ENCODE measurements around the gene CAMSAP1. TPM values are rescaled to one million over a fixed set of nuclear protein-coding genes. Genes with fewer than 3 reads are reported as not detected.

The CAMSAP1 gene
- total and polyA plus RNA-seq, 9 of the 15 experiments (the other 6 are each of a cell fraction or from before 2014, with no cell fraction given) = 1.5 to 28.8 (median 14.3) TPM

- TF ChIP-seq CXXC5 (CRISPR knock-in tag; IDR thresholded peaks at IDR 0.05) (no peak), ZNF551 (CRISPR knock-in tag; IDR thresholded peaks at IDR 0.05) (no peak), CAMTA2 (CRISPR knock-in tag; conservative IDR thresholded peaks at IDR 0.05) (no peak), ZNF668 (CRISPR knock-in tag; IDR thresholded peaks at IDR 0.05) (no peak), MAX (CRISPR knock-in tag; IDR thresholded peaks at IDR 0.05) (no peak), JUNB (CRISPR knock-in tag; conservative IDR thresholded peaks at IDR 0.05) (no peak), ZNF75A (CRISPR knock-in tag; IDR thresholded peaks at IDR 0.05) (no peak), BRD9 (IDR thresholded peaks at IDR 0.05; ENCODE audit: low read depth, partially characterized antibody) (no peak), SETDB1 (IDR thresholded peaks at IDR 0.05; ENCODE audit: low read length) (no peak), CBFA2T2 (conservative IDR thresholded peaks at IDR 0.05) (no peak), SRSF7 (optimal IDR thresholded peaks at IDR 0.05; ENCODE audit: low read depth, low read length) (no peak), FOXJ3 (CRISPR knock-in tag; IDR thresholded peaks at IDR 0.05) (no peak), KHSRP (IDR thresholded peaks at IDR 0.05) (no peak), PCBP1 (IDR thresholded peaks at IDR 0.05; ENCODE audit: low read depth, low read length, poor library complexity, severe bottlenecking) (no peak), ZNF311 (CRISPR knock-in tag; IDR thresholded peaks at IDR 0.05) (no peak), MYNN (IDR thresholded peaks at IDR 0.05) (no peak), MYNN (CRISPR knock-in tag; IDR thresholded peaks at IDR 0.05) (no peak), NRF1 (conservative IDR thresholded peaks at IDR 0.05 in 1 of 2, IDR thresholded peaks at IDR 0.05 in 1 of 2) (peak; percentile 91 to 92), NFXL1 (CRISPR knock-in tag; IDR thresholded peaks at IDR 0.05) (no peak), NFYB (IDR thresholded peaks at IDR 0.05; ENCODE audit: extremely low read depth, insufficient read length) (no peak), EP400 (IDR thresholded peaks at IDR 0.05) (no peak), ZNF445 (CRISPR knock-in tag; IDR thresholded peaks at IDR 0.05; ENCODE audit: low read depth) (no peak), ARID3B (CRISPR knock-in tag; IDR thresholded peaks at IDR 0.05; ENCODE audit: borderline replicate concordance) (no peak), ZNF23 (CRISPR knock-in tag; IDR thresholded peaks at IDR 0.05) (no peak), SREBF2 (CRISPR knock-in tag; IDR thresholded peaks at IDR 0.05) (no peak), TAF1 (IDR thresholded peaks at IDR 0.05; ENCODE audit: control insufficient read depth, extremely low read depth, insufficient read depth, low read length, severe bottlenecking) (peak; percentile 56), ZNF764 (CRISPR knock-in tag; IDR thresholded peaks at IDR 0.05; ENCODE audit: low read depth) (no peak), MCM5 (IDR thresholded peaks at IDR 0.05; ENCODE audit: low read depth) (no peak)
- TF ChIP-seq, protein P1, sequence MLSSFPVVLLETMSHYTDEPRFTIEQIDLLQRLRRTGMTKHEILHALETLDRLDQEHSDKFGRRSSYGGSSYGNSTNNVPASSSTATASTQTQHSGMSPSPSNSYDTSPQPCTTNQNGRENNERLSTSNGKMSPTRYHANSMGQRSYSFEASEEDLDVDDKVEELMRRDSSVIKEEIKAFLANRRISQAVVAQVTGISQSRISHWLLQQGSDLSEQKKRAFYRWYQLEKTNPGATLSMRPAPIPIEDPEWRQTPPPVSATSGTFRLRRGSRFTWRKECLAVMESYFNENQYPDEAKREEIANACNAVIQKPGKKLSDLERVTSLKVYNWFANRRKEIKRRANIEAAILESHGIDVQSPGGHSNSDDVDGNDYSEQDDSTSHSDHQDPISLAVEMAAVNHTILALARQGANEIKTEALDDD (IDR thresholded peaks at IDR 0.05) = no peak
- TF ChIP-seq, protein P2, sequence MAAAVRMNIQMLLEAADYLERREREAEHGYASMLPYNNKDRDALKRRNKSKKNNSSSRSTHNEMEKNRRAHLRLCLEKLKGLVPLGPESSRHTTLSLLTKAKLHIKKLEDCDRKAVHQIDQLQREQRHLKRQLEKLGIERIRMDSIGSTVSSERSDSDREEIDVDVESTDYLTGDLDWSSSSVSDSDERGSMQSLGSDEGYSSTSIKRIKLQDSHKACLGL (CRISPR knock-in tag; IDR thresholded peaks at IDR 0.05; ENCODE audit: borderline replicate concordance, poor library complexity, severe bottlenecking) = no peak
Measured at GRCh38 chr9:135907431-135908092, at the start of gene CAMSAP1 (continued).
